K562 (cell line): ENCODE data around the gene NDST3. TPM values are rescaled to one million over a fixed set of nuclear protein-coding genes. Genes with fewer than 3 reads are reported as not detected.

Experiments
- DACH1 ChIP-seq: fragments of 450-650 bp; IDR thresholded peaks from 2 replicates; pipeline ENCODE4 v1.6.1; 2018; ENCODE audit not compliant: partially characterized antibody
- EGR1 ChIP-seq: fragments of 450-650 bp; conservative IDR thresholded peaks from 2 replicates; pipeline ENCODE4 v1.6.1; 2017; ENCODE audit warnings: mild to moderate bottlenecking
- SIN3B ChIP-seq: fragments of 450-650 bp; IDR thresholded peaks from 2 replicates; pipeline ENCODE4 v1.6.1; 2017; ENCODE audit warnings: low read depth, mild to moderate bottlenecking, moderate library complexity
- TOE1 ChIP-seq, 2 experiments: fragments of 450-650 bp in 1 of 2; sonication (generic) in 1 of 2; formaldehyde crosslinking in 1 of 2; IDR thresholded peaks; 2 replicates each; pipeline versions ENCODE4 v1.7.1 to v1.8.0; 2016 to 2022; ENCODE audit warnings: borderline replicate concordance in 2 of 2, mild to moderate bottlenecking in 2 of 2, antibody characterized with exemption in 1 of 2, inconsistent platforms in 1 of 2, low read depth in 1 of 2, missing genetic modification reagents in 1 of 2, moderate library complexity in 1 of 2
- ZC3H11A ChIP-seq: IDR thresholded peaks from 2 replicates; pipeline ENCODE4 v1.6.1; 2012; ENCODE audit warnings: low read depth, low read length, improper control_type of control experiment
- ZNF583 ChIP-seq: fragments of 250-450 bp; sonication (Bioruptor Pico); IDR thresholded peaks from 2 replicates; pipeline ENCODE4 v1.4.0; 2020
- polyA plus RNA-seq, 8 experiments: library from polyadenylated mRNA; depleted of rRNA in 4 of 8; stranded (reverse) in 5 of 8; unstranded in 3 of 8; fragments of >200 nt; fragmentation: Nextera tagmentation in 2 of 8; fragmentation: Illumina TruSeq in 1 of 8; extraction: Ambion mirVana in 2 of 8; extraction: Trizol in 1 of 8; gene quantifications; 2 replicates each; pipeline versions ENCODE4 v1.2.1 to v1.2.3, GENCODE V29; 2011 to 2014; ENCODE audit warnings: inconsistent platforms in 1 of 8, missing spikeins in 1 of 8
- total RNA-seq, 7 experiments: library from RNA; depleted of rRNA in 6 of 7; stranded (reverse); fragments of >200 nt in 6 of 7; fragmentation: Illumina TruSeq in 2 of 7; extraction: Trizol in 2 of 7; gene quantifications; 2 replicates each; pipeline versions ENCODE4 v1.2.1 to v1.2.3, GENCODE V29; 2011 to 2021; ENCODE audit warnings: low replicate concordance in 1 of 7
- TF ChIP-seq, protein P1 (sequence below), 2 experiments: fragments of 450-650 bp in 1 of 2; sonication (generic) in 1 of 2; formaldehyde crosslinking in 1 of 2; IDR thresholded peaks; 2 replicates each; pipeline versions ENCODE4 v1.7.1 to v1.9.0; 2016 to 2022; ENCODE audit warnings: inconsistent platforms in 1 of 2, mild to moderate bottlenecking in 1 of 2, missing genetic modification reagents in 1 of 2
- TF ChIP-seq, protein P2 (sequence below): fragments of 450-650 bp; IDR thresholded peaks from 2 replicates; pipeline ENCODE4 v1.6.1; 2017; ENCODE audit warnings: antibody characterized with exemption
- TF ChIP-seq, protein P3 (sequence below): fragments of 450-650 bp; formaldehyde crosslinking; IDR thresholded peaks from 2 replicates; pipeline ENCODE4 v1.4.0; 2020; ENCODE audit warnings: mild to moderate bottlenecking, mixed read lengths
- TF ChIP-seq, protein P4 (sequence below): fragments of 450-650 bp; formaldehyde crosslinking; IDR thresholded peaks from 2 replicates; pipeline ENCODE4 v1.4.0; 2022; ENCODE audit warnings: missing genetic modification characterization

NDST3 gene
- total and polyA plus RNA-seq, 9 of the 15 experiments (the other 6 are each of a cell fraction or from before 2014, with no cell fraction given): not detected

DNA sequence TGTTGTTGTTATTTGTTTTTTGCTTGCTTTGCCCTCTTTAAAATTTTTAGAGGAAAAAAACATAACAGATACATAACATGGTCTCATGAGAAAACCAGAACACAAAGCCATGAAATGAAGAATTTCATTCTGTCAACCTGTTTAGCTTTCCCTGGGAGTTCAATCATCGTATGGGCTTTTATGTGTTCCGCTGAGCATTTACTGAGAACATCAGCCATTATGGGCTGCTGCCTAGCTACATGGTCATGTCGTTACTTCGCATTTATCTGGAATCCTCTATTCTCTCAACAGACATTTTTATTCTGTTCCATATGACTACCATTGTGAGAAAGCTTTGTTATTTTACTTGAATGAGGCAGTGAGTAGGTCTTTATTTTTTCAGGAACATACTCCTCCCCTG is 51.4 kb downstream of the NDST3 start (continued):
- TF ChIP-seq, protein P1, sequence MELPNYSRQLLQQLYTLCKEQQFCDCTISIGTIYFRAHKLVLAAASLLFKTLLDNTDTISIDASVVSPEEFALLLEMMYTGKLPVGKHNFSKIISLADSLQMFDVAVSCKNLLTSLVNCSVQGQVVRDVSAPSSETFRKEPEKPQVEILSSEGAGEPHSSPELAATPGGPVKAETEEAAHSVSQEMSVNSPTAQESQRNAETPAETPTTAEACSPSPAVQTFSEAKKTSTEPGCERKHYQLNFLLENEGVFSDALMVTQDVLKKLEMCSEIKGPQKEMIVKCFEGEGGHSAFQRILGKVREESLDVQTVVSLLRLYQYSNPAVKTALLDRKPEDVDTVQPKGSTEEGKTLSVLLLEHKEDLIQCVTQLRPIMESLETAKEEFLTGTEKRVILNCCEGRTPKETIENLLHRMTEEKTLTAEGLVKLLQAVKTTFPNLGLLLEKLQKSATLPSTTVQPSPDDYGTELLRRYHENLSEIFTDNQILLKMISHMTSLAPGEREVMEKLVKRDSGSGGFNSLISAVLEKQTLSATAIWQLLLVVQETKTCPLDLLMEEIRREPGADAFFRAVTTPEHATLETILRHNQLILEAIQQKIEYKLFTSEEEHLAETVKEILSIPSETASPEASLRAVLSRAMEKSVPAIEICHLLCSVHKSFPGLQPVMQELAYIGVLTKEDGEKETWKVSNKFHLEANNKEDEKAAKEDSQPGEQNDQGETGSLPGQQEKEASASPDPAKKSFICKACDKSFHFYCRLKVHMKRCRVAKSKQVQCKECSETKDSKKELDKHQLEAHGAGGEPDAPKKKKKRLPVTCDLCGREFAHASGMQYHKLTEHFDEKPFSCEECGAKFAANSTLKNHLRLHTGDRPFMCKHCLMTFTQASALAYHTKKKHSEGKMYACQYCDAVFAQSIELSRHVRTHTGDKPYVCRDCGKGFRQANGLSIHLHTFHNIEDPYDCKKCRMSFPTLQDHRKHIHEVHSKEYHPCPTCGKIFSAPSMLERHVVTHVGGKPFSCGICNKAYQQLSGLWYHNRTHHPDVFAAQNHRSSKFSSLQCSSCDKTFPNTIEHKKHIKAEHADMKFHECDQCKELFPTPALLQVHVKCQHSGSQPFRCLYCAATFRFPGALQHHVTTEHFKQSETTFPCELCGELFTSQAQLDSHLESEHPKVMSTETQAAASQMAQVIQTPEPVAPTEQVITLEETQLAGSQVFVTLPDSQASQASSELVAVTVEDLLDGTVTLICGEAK (IDR thresholded peaks at IDR 0.05): no peak
- TF ChIP-seq, protein P1 (CRISPR knock-in tag; IDR thresholded peaks at IDR 0.05): no peak
- TF ChIP-seq DACH1 (no peak), SIN3B (no peak), ZNF583 (CRISPR knock-in tag) (no peak), EGR1 (no peak), TOE1 (IDR thresholded peaks at IDR 0.05; ENCODE audit: borderline replicate concordance) (no peak), TOE1 (CRISPR knock-in tag; IDR thresholded peaks at IDR 0.05; ENCODE audit: borderline replicate concordance, low read depth) (no peak), ZC3H11A (no peak)
- TF ChIP-seq, protein P2, sequence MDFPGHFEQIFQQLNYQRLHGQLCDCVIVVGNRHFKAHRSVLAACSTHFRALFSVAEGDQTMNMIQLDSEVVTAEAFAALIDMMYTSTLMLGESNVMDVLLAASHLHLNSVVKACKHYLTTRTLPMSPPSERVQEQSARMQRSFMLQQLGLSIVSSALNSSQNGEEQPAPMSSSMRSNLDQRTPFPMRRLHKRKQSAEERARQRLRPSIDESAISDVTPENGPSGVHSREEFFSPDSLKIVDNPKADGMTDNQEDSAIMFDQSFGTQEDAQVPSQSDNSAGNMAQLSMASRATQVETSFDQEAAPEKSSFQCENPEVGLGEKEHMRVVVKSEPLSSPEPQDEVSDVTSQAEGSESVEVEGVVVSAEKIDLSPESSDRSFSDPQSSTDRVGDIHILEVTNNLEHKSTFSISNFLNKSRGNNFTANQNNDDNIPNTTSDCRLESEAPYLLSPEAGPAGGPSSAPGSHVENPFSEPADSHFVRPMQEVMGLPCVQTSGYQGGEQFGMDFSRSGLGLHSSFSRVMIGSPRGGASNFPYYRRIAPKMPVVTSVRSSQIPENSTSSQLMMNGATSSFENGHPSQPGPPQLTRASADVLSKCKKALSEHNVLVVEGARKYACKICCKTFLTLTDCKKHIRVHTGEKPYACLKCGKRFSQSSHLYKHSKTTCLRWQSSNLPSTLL: no peak
- TF ChIP-seq, protein P3, sequence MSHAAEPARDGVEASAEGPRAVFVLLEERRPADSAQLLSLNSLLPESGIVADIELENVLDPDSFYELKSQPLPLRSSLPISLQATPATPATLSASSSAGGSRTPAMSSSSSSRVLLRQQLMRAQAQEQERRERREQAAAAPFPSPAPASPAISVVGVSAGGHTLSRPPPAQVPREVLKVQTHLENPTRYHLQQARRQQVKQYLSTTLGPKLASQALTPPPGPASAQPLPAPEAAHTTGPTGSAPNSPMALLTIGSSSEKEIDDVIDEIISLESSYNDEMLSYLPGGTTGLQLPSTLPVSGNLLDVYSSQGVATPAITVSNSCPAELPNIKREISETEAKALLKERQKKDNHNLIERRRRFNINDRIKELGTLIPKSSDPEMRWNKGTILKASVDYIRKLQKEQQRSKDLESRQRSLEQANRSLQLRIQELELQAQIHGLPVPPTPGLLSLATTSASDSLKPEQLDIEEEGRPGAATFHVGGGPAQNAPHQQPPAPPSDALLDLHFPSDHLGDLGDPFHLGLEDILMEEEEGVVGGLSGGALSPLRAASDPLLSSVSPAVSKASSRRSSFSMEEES (CRISPR knock-in tag): no peak
- TF ChIP-seq, protein P4, sequence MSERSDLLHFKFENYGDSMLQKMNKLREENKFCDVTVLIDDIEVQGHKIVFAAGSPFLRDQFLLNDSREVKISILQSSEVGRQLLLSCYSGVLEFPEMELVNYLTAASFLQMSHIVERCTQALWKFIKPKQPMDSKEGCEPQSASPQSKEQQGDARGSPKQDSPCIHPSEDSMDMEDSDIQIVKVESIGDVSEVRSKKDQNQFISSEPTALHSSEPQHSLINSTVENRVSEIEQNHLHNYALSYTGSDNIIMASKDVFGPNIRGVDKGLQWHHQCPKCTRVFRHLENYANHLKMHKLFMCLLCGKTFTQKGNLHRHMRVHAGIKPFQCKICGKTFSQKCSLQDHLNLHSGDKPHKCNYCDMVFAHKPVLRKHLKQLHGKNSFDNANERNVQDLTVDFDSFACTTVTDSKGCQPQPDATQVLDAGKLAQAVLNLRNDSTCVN (CRISPR knock-in tag): no peak
